Measurements from ENCODE around the gene SLC50A1. TPM values are rescaled to one million over a fixed set of nuclear protein-coding genes. Genes with fewer than 3 reads are reported as not detected.
"Not testable (repeated sequence)": the region's sequence is repeated elsewhere in the genome, so short reads cannot be mapped to it uniquely, and the experiment has no call there.

Gene SLC50A1
- total and polyA plus RNA-seq, 7 donors = 6.7 to 16.2 (median 8.1) TPM

DNA sequence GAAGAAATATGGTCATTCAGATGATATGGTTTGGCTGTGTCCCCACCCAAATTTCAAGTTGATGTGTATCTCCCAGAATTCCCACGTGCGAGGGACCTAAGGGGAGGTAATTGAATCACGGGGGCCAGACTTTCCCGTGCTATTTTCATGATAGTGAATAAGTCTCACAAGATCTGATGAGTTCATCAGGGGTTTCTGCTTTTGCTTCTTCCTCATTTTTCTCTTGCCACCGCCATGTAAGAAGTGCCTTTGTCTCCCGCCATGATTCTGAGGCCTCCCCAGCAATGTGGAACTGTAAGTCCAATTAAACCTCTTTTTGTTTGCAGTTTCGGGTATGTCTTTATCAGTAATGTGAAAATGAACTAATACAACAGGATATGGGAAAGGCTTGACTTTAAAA is 6.1 kb downstream of the SLC50A1 start:
- intact Hi-C loops (cut with DNase I) = no loop called here
- Histone ChIP-seq H3K36me3 (ENCODE audit: insufficient read depth in 1 of 2, low read depth in 1 of 2) (peaks cover 0 to 11% of the 10 kb centered on the region in 2 donors), H3K4me3 (no peak overlapping the region), H3K9me3 (no peaks in the 10 kb centered on the region), H3K27me3 (ENCODE audit: insufficient read depth in 3 of 3, low read length in 2 of 3) (peaks cover 0 to 3% (median 0%) of the 10 kb centered on the region in 3 donors), H3K27ac (no peak overlapping the region), H3K4me1 (peaks cover 14% of the 10 kb centered on the region)
- ATAC-seq (no peak), DNase-seq (no peak)
- 79 to 83% (median 79%) methylated on average over 7 of the region's 7 CpGs for WGBS, 3 donors
- TF ChIP-seq, protein P1, sequence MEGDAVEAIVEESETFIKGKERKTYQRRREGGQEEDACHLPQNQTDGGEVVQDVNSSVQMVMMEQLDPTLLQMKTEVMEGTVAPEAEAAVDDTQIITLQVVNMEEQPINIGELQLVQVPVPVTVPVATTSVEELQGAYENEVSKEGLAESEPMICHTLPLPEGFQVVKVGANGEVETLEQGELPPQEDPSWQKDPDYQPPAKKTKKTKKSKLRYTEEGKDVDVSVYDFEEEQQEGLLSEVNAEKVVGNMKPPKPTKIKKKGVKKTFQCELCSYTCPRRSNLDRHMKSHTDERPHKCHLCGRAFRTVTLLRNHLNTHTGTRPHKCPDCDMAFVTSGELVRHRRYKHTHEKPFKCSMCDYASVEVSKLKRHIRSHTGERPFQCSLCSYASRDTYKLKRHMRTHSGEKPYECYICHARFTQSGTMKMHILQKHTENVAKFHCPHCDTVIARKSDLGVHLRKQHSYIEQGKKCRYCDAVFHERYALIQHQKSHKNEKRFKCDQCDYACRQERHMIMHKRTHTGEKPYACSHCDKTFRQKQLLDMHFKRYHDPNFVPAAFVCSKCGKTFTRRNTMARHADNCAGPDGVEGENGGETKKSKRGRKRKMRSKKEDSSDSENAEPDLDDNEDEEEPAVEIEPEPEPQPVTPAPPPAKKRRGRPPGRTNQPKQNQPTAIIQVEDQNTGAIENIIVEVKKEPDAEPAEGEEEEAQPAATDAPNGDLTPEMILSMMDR (IDR thresholded peaks at IDR 0.05) = no peak

DNA sequence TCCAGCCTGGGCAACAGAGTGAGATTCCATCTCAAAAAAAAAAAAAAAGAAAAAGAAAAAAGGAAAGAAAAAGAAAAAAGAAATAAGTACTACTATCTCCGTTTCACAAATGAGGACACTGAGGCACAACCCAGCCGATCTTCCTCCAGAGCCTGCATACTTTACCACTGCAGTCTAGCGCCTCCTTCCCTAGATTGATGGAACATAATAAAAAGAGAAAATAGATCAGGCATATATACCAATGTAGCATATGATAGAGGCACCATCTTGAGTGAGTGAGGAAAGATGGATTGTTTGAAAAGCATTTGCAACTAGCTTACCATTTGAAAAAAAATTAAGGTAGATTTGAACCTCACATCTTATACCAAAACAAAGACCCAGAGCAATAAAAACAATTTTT is 9.8 kb downstream of the SLC50A1 start:
- Histone ChIP-seq H3K36me3 (ENCODE audit: insufficient read depth in 1 of 2, low read depth in 1 of 2) (no peaks in the 10 kb centered on the region), H3K27ac (no peak overlapping the region), H3K9me3 (no peaks in the 10 kb centered on the region), H3K4me1 (no peaks in the 10 kb centered on the region), H3K4me3 (no peak overlapping the region), H3K27me3 (ENCODE audit: insufficient read depth in 3 of 3, low read length in 2 of 3) (peaks cover 0 to 3% (median 0%) of the 10 kb centered on the region in 3 donors)
- no peak for ATAC-seq
- intact Hi-C loops (cut with DNase I) = no loop called here
- WGBS, 3 donors = 76 to 92% (median 82%) methylated on average over 3 of the region's 3 CpGs
- TF ChIP-seq, protein P1 (IDR thresholded peaks at IDR 0.05) = no peak
- DNase-seq = no peak

DNA sequence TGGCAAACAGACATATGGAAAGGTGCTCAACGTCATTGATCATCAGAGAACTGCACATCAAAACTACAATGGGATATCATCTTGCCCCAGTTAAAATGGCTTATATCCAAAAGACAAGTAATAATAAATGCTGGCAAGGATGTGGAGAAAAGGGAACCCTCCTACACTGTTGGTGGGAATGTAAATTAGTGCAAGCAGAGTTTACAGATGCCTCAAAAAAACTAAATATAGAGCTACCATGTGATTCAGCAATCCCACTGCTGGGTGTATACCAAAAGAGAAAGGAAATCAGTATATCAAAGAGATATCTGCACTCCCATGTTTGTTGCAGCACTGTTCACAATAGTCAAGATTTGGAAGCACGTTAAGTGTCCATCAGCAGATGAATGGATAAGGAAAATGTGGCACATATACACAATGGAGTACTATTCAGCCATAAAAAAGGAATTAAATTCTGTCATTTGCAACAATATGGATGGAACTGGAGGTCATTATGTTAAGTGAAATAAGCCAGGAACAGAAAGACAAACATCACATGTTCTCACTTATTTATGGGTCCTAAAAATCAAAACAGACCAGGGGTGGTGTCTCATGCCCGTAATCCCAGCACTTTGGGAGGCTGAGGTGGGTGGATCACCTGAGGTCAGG is 20.5 kb downstream of the SLC50A1 start:
- WGBS, 3 donors = 61 to 72% (median 69%) methylated on average over 3 of the region's 3 CpGs
- ATAC-seq; H3K27ac ChIP-seq; DNase-seq; H3K4me3 ChIP-seq; H3K36me3 ChIP-seq (ENCODE audit: insufficient read depth in 1 of 2, low read depth in 1 of 2); H3K27me3 ChIP-seq (ENCODE audit: insufficient read depth in 3 of 3, low read length in 2 of 3); H3K4me1 ChIP-seq; intact Hi-C loops (cut with DNase I); H3K9me3 ChIP-seq: not testable (repeated sequence)

DNA sequence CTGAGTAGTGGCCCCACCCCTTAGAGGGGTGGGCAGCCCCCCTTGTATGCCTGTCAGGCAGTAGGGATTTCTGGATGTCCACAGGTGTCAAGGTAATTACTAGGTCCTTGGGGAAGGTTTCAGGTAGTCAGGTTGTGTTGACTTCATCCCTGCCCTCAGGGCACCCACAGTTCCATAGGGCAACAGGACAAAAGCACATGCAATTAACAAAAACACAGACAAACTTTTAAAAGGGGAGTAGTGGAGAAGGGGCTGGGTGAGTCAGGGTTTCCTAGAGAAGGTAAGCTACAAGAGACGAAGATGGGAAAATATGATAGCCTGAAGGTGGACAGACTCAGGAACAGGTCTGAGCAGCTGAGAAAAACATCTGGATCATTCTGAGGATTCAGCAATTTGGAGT is 23.3 kb downstream of the SLC50A1 start:
- intact Hi-C loops (cut with DNase I) = no loop called here
- no peak overlapping the region for H3K4me3 ChIP-seq
- H3K27me3 ChIP-seq (ENCODE audit: insufficient read depth in 3 of 3, low read length in 2 of 3) = peaks cover 0 to 8% (median 0%) of the 10 kb centered on the region in 3 donors
- H3K27ac ChIP-seq = no peak overlapping the region
- no peaks in the 10 kb centered on the region for H3K9me3 ChIP-seq
- 73 to 80% (median 74%) methylated on average over 1 of the region's 1 CpG for WGBS, 3 donors
- ATAC-seq (no peak), DNase-seq (no peak)
- H3K4me1 ChIP-seq = no peaks in the 10 kb centered on the region
- no peaks in the 10 kb centered on the region for H3K36me3 ChIP-seq (ENCODE audit: insufficient read depth in 1 of 2, low read depth in 1 of 2)
- TF ChIP-seq, protein P1 (IDR thresholded peaks at IDR 0.05) = no peak

DNA sequence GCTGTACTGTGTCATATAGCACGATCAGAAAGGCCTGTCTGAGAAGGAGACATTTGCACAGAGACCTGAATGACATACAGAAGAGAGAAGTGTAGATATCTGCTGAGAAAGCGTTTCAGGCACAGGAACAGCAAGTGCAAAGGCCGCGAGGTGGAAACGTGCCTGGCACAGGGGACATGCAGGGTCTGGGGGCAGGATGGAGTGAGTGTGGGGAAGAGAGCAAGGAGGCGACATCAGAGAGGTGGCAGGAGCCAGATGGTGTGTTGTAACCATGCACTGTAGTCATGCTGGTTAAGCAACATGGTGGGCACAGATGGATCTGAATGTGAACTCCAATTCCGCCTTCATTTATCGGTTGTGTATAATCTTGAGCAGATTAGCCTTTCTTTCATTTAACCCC is 24.5 kb downstream of the SLC50A1 start:
- no peak overlapping the region for H3K4me3 ChIP-seq
- TF ChIP-seq, protein P1 (IDR thresholded peaks at IDR 0.05) = no peak
- 75 to 79% (median 78%) methylated on average over 8 of the region's 8 CpGs for WGBS, 3 donors
- H3K27ac ChIP-seq = no peak overlapping the region
- no peaks in the 10 kb centered on the region for H3K36me3 ChIP-seq (ENCODE audit: insufficient read depth in 1 of 2, low read depth in 1 of 2)
- H3K9me3 ChIP-seq = no peaks in the 10 kb centered on the region
- peaks cover 0 to 8% (median 0%) of the 10 kb centered on the region in 3 donors for H3K27me3 ChIP-seq (ENCODE audit: insufficient read depth in 3 of 3, low read length in 2 of 3)
- intact Hi-C loops (cut with DNase I) = no loop called here
- H3K4me1 ChIP-seq = no peaks in the 10 kb centered on the region
- DNase-seq (no peak), ATAC-seq (no peak)

DNA sequence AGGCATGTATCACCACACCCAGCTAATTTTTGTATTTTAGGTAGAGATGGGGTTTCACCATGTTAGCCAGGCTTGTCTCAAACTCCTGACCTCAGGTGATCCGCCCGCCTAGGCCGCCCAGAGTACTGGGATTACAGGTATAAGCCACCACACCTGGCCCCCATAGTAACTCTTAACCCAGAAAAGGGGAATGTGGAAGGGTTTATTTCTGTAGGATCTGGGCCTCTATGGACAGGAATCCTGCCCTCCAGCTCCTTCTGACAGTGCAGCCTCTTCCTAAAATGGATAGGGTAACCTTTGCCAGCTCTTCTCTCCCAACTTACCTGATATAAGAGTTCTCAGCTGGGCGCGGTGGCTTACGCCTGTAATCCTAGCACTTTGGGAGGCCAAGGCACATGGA is 27.0 kb downstream of the SLC50A1 start:
- H3K9me3 ChIP-seq; H3K4me1 ChIP-seq; H3K4me3 ChIP-seq; ATAC-seq; intact Hi-C loops (cut with DNase I); DNase-seq; H3K27me3 ChIP-seq (ENCODE audit: insufficient read depth in 3 of 3, low read length in 2 of 3); H3K36me3 ChIP-seq (ENCODE audit: insufficient read depth in 1 of 2, low read depth in 1 of 2); H3K27ac ChIP-seq: not testable (repeated sequence)
- 95 to 99% (median 97%) methylated on average over 6 of the region's 6 CpGs for WGBS, 3 donors

DNA sequence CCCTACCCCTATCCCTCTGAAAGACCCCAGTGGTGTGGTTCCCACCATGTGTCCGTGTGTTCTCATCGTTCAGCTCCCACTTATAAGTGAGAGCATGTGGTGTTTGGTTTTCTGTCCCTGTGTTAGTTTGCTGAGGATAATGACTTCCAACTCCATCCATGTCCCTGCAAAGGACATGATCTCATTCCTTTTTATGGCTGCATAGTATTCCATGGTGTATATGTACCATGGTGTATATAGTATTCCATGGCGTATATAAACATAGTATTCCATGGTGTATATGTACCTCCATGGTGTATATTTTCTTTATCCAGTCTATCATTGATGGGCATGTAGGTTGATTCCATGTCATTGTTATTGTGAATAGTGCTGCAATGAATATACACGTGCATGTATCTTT is 28.1 kb downstream of the SLC50A1 start:
- intact Hi-C loops (cut with DNase I); H3K27ac ChIP-seq: not testable (repeated sequence)
- WGBS, 3 donors = 96 to 98% (median 97%) methylated on average over 4 of the region's 4 CpGs

DNA sequence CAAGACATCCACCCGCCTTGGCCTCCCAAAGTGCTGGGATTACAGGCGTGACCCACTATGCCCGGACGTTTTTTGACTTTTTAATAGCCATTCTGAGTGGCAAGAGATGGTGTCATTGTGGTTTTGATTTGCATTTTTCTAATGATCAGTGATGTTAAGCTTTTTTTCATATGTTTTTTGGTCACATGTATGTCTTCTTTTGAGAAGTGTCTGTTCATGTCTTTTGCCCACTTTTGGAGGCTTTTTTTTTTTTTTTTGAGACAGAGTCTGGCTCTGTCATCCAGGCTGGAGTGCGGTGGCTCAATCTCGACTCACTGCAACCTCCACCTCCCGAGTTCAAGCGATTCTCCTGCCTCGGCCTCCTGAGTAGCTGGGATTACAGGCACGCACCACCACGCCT is 29.0 kb downstream of the SLC50A1 start:
- WGBS, 3 donors = 92 to 97% (median 95%) methylated on average over 10 to 11 of the region's 11 CpGs
- not testable (repeated sequence) for ATAC-seq; H3K4me3 ChIP-seq; DNase-seq; H3K27me3 ChIP-seq (ENCODE audit: insufficient read depth in 3 of 3, low read length in 2 of 3); H3K27ac ChIP-seq; H3K4me1 ChIP-seq; H3K36me3 ChIP-seq (ENCODE audit: insufficient read depth in 1 of 2, low read depth in 1 of 2); H3K9me3 ChIP-seq
- intact Hi-C loops (cut with DNase I) = loop anchor here in 1 of 2 donors (5.0 kb wide), 1 partner anchor 37 kb away; the partner anchor contains the start of gene EFNA1

More for the DNA sequence above, 28.1 kb downstream of the SLC50A1 start:
- ATAC-seq; H3K4me3 ChIP-seq; H3K27me3 ChIP-seq (ENCODE audit: insufficient read depth in 3 of 3, low read length in 2 of 3); H3K9me3 ChIP-seq; DNase-seq; H3K4me1 ChIP-seq; H3K36me3 ChIP-seq (ENCODE audit: insufficient read depth in 1 of 2, low read depth in 1 of 2): not testable (repeated sequence)
